Transverse colon (tissue), 4 donors: ENCODE measurements around the gene IFT172.

Experiments
- EP300 ChIP-seq: sonication (generic); formaldehyde crosslinking; IDR thresholded peaks from one replicate; pipeline ENCODE4 v1.6.1; 2017; ENCODE audit warnings: antibody characterized with exemption, low read depth
- POLR2A ChIP-seq: fragments of 450-650 bp; IDR thresholded peaks from one replicate; pipeline ENCODE4 v1.6.1; 2016; ENCODE audit warnings: antibody characterized with exemption, mild to moderate bottlenecking, moderate library complexity
- POLR2AphosphoS5 ChIP-seq, 3 donors: sonication (generic); formaldehyde crosslinking; IDR thresholded peaks; one replicate each; pipeline ENCODE4 v1.6.1; 2016; ENCODE audit warnings: antibody characterized with exemption in 3 of 3
- TF ChIP-seq, protein P1 (sequence below), 5 experiments: fragments of 200-600 bp in 3 of 5; fragments of 450-650 bp in 2 of 5; sonication (generic) in 3 of 5; IDR thresholded peaks; 1 replicate in 2 of 5; 2 replicates in 3 of 5; pipeline ENCODE4 v1.5.1; 2016 to 2017; ENCODE audit warnings: antibody characterized with exemption in 5 of 5, inconsistent platforms in 3 of 5, mild to moderate bottlenecking in 2 of 5, moderate library complexity in 1 of 5

DNA sequence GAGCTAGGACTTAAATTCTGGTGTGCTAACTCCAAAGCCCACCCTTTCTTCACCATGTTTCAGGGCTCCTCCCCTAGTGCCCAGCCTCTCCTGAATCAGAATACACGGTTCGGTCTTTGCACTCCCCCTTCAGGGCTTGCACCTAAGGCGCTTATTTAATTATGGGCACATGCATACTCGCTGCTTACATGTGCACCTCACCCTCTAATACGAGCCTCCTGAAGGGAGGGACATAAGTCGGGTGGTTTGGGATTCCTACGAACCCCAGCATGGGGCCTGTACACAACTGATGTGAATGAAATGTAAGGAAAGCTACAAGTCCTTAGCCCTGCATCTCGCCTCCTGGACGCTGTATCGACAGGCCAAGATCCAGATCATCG, 435 bp downstream of the IFT172 start:
- TF ChIP-seq, protein P1, sequence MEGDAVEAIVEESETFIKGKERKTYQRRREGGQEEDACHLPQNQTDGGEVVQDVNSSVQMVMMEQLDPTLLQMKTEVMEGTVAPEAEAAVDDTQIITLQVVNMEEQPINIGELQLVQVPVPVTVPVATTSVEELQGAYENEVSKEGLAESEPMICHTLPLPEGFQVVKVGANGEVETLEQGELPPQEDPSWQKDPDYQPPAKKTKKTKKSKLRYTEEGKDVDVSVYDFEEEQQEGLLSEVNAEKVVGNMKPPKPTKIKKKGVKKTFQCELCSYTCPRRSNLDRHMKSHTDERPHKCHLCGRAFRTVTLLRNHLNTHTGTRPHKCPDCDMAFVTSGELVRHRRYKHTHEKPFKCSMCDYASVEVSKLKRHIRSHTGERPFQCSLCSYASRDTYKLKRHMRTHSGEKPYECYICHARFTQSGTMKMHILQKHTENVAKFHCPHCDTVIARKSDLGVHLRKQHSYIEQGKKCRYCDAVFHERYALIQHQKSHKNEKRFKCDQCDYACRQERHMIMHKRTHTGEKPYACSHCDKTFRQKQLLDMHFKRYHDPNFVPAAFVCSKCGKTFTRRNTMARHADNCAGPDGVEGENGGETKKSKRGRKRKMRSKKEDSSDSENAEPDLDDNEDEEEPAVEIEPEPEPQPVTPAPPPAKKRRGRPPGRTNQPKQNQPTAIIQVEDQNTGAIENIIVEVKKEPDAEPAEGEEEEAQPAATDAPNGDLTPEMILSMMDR (IDR thresholded peaks at IDR 0.05): no peak
- TF ChIP-seq POLR2AphosphoS5 (IDR thresholded peaks at IDR 0.05) (no peak), POLR2A (no peak), EP300 (no peak)
